Keratinocyte (primary cell): ENCODE measurements around the gene CRTC3. TPM values are rescaled to one million over a fixed set of nuclear protein-coding genes. Genes with fewer than 3 reads are reported as not detected.

Experiments used
- DNase-seq: peaks from one replicate; pipeline ENCODE4 v3.0.0-alpha.2; 2011; ENCODE audit warnings: low read depth, missing footprints, low spot score
- FAIRE-seq: peaks from 2 replicates; lab custom pipeline; 2011; peaks lifted over from hg19 to GRCh38; lab: Jason Lieb, UNC
- H2AFZ ChIP-seq: 2 replicates; pipeline ENCODE4 v1.6.0; 2012; ENCODE audit warnings: low read length, control low read depth, inconsistent platforms; ENCODE audit not compliant: control insufficient read depth
- H3K27ac ChIP-seq: 2 replicates; pipeline ENCODE4 v1.5.1; 2011; ENCODE audit warnings: low read length; ENCODE audit not compliant: control insufficient read depth, insufficient read depth
- H3K27me3 ChIP-seq: 3 replicates; pipeline ENCODE4 v1.6.0; 2011; ENCODE audit warnings: low read length; ENCODE audit not compliant: control insufficient read depth, insufficient read depth; ENCODE audit errors: extremely low read depth
- H3K36me3 ChIP-seq, 2 experiments: 2 replicates in 1 of 2; 3 replicates in 1 of 2; pipeline ENCODE4 v1.5.1; 2011; ENCODE audit warnings: low read length in 2 of 2, mild to moderate bottlenecking in 1 of 2; ENCODE audit not compliant: control insufficient read depth in 2 of 2, insufficient read depth in 2 of 2; ENCODE audit errors: extremely low read depth in 1 of 2
- H3K4me1 ChIP-seq: 3 replicates; pipeline ENCODE4 v1.5.1; 2011; ENCODE audit warnings: low read length; ENCODE audit not compliant: control insufficient read depth, insufficient read depth; ENCODE audit errors: extremely low read depth
- H3K4me2 ChIP-seq: 3 replicates; pipeline ENCODE4 v1.6.0; 2011; ENCODE audit warnings: low read depth, low read length; ENCODE audit not compliant: control insufficient read depth, insufficient read depth; ENCODE audit errors: extremely low read depth
- H3K4me3 ChIP-seq, 3 experiments: fragments of 200-600 bp in 1 of 3; sonication (generic) in 1 of 3; 2 replicates in 2 of 3; 3 replicates in 1 of 3; pipeline ENCODE4 v1.5.1; 2011 to 2016; ENCODE audit warnings: low read length in 3 of 3, mild to moderate bottlenecking in 3 of 3, control low read depth in 2 of 3, inconsistent platforms in 1 of 3, low read depth in 1 of 3, mixed read lengths in 1 of 3, mixed run types in 1 of 3, moderate library complexity in 1 of 3; ENCODE audit not compliant: control insufficient read depth in 2 of 3, insufficient read depth in 2 of 3; ENCODE audit errors: extremely low read depth in 1 of 3
- H3K79me2 ChIP-seq: 2 replicates; pipeline ENCODE4 v1.6.0; 2012; ENCODE audit warnings: low read length; ENCODE audit not compliant: control insufficient read depth, insufficient read depth
- H3K9ac ChIP-seq: 3 replicates; pipeline ENCODE4 v1.6.0; 2011; ENCODE audit warnings: low read length; ENCODE audit not compliant: control insufficient read depth, insufficient read depth; ENCODE audit errors: extremely low read depth
- H3K9me1 ChIP-seq: 3 replicates; pipeline ENCODE4 v1.6.0; 2011; ENCODE audit warnings: low read length; ENCODE audit not compliant: control insufficient read depth, insufficient read depth; ENCODE audit errors: extremely low read depth
- H3K9me3 ChIP-seq: 2 replicates; pipeline ENCODE4 v1.5.1; 2012; ENCODE audit warnings: low read depth, low read length; ENCODE audit not compliant: control insufficient read depth
- H4K20me1 ChIP-seq: 3 replicates; pipeline ENCODE4 v1.6.0; 2011; ENCODE audit warnings: low read length; ENCODE audit not compliant: control insufficient read depth, insufficient read depth; ENCODE audit errors: extremely low read depth
- EZH2 ChIP-seq: IDR thresholded peaks from one replicate; pipeline ENCODE4 v1.6.1; 2012; ENCODE audit warnings: inconsistent platforms, mild to moderate bottlenecking, low read length, moderate library complexity
- dilution Hi-C: fragments of 300-500 bp; cut with MboI; formaldehyde crosslinking; loops from one replicate; pipeline ENCODE4 v1.7.0; 2020; ENCODE audit warnings: low sequenced_read_pairs; ENCODE audit not compliant: extremely low pct_ligation_motif_present
- polyA plus RNA-seq, 5 experiments: library from polyadenylated mRNA; depleted of rRNA in 3 of 5; stranded (reverse) in 3 of 5; stranded (forward) in 1 of 5; unstranded in 1 of 5; fragments of >200 nt; gene quantifications; 1 replicate in 1 of 5; 2 replicates in 3 of 5; 3 replicates in 1 of 5; pipeline versions ENCODE4 v1.2.1 to v1.2.3, GENCODE V29; 2011 to 2012; ENCODE audit warnings: missing spikeins in 2 of 5, low read depth in 1 of 5, low replicate concordance in 1 of 5
- TF ChIP-seq, protein P1 (sequence below), 3 experiments: IDR thresholded peaks in 1 of 3; conservative IDR thresholded peaks in 1 of 3; optimal IDR thresholded peaks in 1 of 3; 2 replicates in 2 of 3; 3 replicates in 1 of 3; pipeline versions ENCODE3 to v1.5.1; 2011; ENCODE audit warnings: low read length in 3 of 3, mild to moderate bottlenecking in 3 of 3, moderate library complexity in 2 of 3, control low read depth in 1 of 3, inconsistent platforms in 1 of 3; ENCODE audit not compliant: insufficient read depth in 2 of 3; ENCODE audit errors: extremely low read depth in 1 of 3

Gene CRTC3
- polyA plus RNA-seq, 1 donor (not counting 4 experiments of a cell fraction or from before 2014, with no cell fraction given), result 11.9 TPM

DNA sequence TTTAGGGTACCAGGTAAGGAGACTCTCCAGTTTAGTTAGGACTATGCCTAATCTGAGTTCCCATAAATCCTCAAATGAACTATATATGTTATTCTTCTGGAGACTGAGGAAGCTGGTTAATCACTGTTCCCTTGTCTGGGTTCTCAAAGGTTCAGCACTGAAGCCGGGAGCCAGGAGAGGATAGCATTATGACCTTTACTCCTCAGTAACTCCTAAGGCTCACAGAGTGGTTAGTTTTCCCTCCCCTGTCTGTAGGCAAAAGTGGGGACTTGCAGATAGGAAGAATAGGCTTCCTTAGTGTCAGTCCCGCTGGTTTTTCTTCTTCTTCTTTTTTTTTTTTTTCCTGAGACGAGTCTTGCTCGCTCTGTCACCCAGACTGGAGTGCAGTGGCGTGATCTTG lies 50.4 kb downstream of the CRTC3 start:
- Histone ChIP-seq H4K20me1 (no peaks in the 10 kb centered on the region), H3K9me1 (no peaks in the 10 kb centered on the region), H2AFZ (no peak overlapping the region), H3K27ac (no peak overlapping the region), H3K9ac (no peak overlapping the region), H3K27me3 (no peaks in the 10 kb centered on the region), H3K9me3 (no peaks in the 10 kb centered on the region), H3K4me3 (no peak overlapping the region), H3K79me2 (no peaks in the 10 kb centered on the region), H3K36me3 (no peaks in the 10 kb centered on the region), H3K4me1 (peaks cover 3% of the 10 kb centered on the region), H3K4me2 (no peak overlapping the region)
- dilution Hi-C loops, result no loop called here
- DNase-seq, result no peak
- FAIRE-seq, result no peak
- no peak for TF ChIP-seq EZH2
- TF ChIP-seq, protein P1, sequence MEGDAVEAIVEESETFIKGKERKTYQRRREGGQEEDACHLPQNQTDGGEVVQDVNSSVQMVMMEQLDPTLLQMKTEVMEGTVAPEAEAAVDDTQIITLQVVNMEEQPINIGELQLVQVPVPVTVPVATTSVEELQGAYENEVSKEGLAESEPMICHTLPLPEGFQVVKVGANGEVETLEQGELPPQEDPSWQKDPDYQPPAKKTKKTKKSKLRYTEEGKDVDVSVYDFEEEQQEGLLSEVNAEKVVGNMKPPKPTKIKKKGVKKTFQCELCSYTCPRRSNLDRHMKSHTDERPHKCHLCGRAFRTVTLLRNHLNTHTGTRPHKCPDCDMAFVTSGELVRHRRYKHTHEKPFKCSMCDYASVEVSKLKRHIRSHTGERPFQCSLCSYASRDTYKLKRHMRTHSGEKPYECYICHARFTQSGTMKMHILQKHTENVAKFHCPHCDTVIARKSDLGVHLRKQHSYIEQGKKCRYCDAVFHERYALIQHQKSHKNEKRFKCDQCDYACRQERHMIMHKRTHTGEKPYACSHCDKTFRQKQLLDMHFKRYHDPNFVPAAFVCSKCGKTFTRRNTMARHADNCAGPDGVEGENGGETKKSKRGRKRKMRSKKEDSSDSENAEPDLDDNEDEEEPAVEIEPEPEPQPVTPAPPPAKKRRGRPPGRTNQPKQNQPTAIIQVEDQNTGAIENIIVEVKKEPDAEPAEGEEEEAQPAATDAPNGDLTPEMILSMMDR (optimal IDR thresholded peaks at IDR 0.05 in 1 of 3, IDR thresholded peaks at IDR 0.05 in 1 of 3, conservative IDR thresholded peaks at IDR 0.05 in 1 of 3; ENCODE audit: extremely low read depth in 1 of 3, insufficient read depth in 2 of 3, low read length in 3 of 3), result no peak

DNA sequence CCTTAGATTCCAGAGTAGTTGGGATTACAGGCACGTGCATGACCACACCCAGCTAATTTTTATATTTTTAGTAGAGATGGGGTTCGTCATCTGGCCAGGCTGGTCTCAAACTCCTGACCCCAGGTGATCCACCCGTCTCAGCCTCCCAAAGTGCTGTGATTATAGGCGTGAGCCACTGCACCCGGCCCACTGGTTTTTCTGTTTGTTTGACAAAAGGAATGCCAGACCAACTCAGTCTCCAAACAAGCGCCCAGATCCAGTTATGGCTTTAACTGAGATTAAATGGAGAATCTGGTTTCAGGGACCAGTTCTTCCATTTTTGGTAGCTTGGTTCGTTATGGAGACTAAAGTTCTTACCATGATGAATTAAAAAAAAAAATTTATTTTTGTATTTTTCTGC lies 50.8 kb downstream of the CRTC3 start:
- no peaks in the 10 kb centered on the region for H4K20me1 ChIP-seq

More for the DNA sequence above, 50.8 kb downstream of the CRTC3 start:
- FAIRE-seq (no peak), DNase-seq (no peak)
- dilution Hi-C loops, result no loop called here
- H3K27ac ChIP-seq, result no peak overlapping the region
- H3K9ac ChIP-seq, result no peak overlapping the region
- H3K79me2 ChIP-seq, result no peaks in the 10 kb centered on the region
- TF ChIP-seq, protein P1 (optimal IDR thresholded peaks at IDR 0.05 in 1 of 3, IDR thresholded peaks at IDR 0.05 in 1 of 3, conservative IDR thresholded peaks at IDR 0.05 in 1 of 3; ENCODE audit: extremely low read depth in 1 of 3, insufficient read depth in 2 of 3, low read length in 3 of 3), result no peak
- TF ChIP-seq EZH2, result no peak
- H3K36me3 ChIP-seq, result no peaks in the 10 kb centered on the region
- H3K9me3 ChIP-seq, result no peaks in the 10 kb centered on the region
- no peaks in the 10 kb centered on the region for H3K9me1 ChIP-seq
- no peak overlapping the region for H3K4me3 ChIP-seq
- H3K4me2 ChIP-seq, result no peak overlapping the region
- no peak overlapping the region for H2AFZ ChIP-seq
- no peaks in the 10 kb centered on the region for H3K27me3 ChIP-seq
- H3K4me1 ChIP-seq, result peaks cover 3% of the 10 kb centered on the region
